A673 (cell line): ENCODE results near the gene LRRC2. TPM values are rescaled to one million over a fixed set of nuclear protein-coding genes. Genes with fewer than 3 reads are reported as not detected.

Source experiments
- BruUV-seq: library from RNA; stranded (reverse); fragments of 400-500 nt; replicated peaks from 2 replicates; lab custom pipeline; 2021; lab: Mats Ljungman, UMichigan
- CTCF ChIA-PET: fragments of 300-600 bp; sonication (Branson Sonifier 250); formaldehyde crosslinking; loops from one replicate; lab custom pipeline; 2022; ENCODE audit warnings: antibody characterized with exemption; lab: Charles Lee
- POLR2A ChIA-PET: fragments of 300-600 bp; sonication (Branson Sonifier 250); formaldehyde crosslinking; loops from one replicate; lab custom pipeline; 2022; ENCODE audit warnings: antibody characterized with exemption; ENCODE audit not compliant: low non-redundant PET; lab: Charles Lee
- DNase-seq: peaks from one replicate; pipeline ENCODE4 v3.0.0-alpha.2; 2015; ENCODE audit warnings: low spot score
- H3K27ac ChIP-seq: fragments of 200-600 bp; sonication (generic); 2 replicates; pipeline ENCODE4 v1.5.1; 2016; ENCODE audit warnings: mixed run types, low read depth, mild to moderate bottlenecking, mixed read lengths, antibody characterized with exemption, low read length; ENCODE audit not compliant: poor library complexity, severe bottlenecking
- H3K27me3 ChIP-seq: fragments of 200-600 bp; sonication (generic); replicated peaks from 2 replicates; pipeline ENCODE4 v1.6.1; 2017; ENCODE audit warnings: mixed run types, low read depth, mild to moderate bottlenecking, mixed read lengths, antibody characterized with exemption, low read length; ENCODE audit not compliant: insufficient read depth, poor library complexity
- H3K36me3 ChIP-seq: fragments of 200-600 bp; sonication (generic); 2 replicates; pipeline ENCODE4 v1.6.1; 2016; ENCODE audit warnings: mixed run types, mild to moderate bottlenecking, mixed read lengths, antibody characterized with exemption, low read length; ENCODE audit not compliant: insufficient read depth, poor library complexity, severe bottlenecking
- H3K4me1 ChIP-seq: fragments of 200-600 bp; sonication (generic); 2 replicates; pipeline ENCODE4 v1.6.1; 2017; ENCODE audit warnings: mixed run types, mild to moderate bottlenecking, mixed read lengths, antibody characterized with exemption, low read length; ENCODE audit not compliant: insufficient read depth, poor library complexity, severe bottlenecking
- H3K4me3 ChIP-seq: fragments of 200-600 bp; sonication (generic); 2 replicates; pipeline ENCODE4 v1.5.1; 2016; ENCODE audit warnings: low read depth, mixed run types, mild to moderate bottlenecking, mixed read lengths, low read length; ENCODE audit not compliant: poor library complexity, severe bottlenecking
- H3K9me3 ChIP-seq: fragments of 200-600 bp; sonication (generic); 2 replicates; pipeline ENCODE4 v1.6.1; 2016; ENCODE audit warnings: mixed run types, low read depth, mild to moderate bottlenecking, mixed read lengths, antibody characterized with exemption, low read length; ENCODE audit not compliant: poor library complexity, severe bottlenecking
- EZH2 ChIP-seq: fragments of 200-600 bp; sonication (generic); IDR thresholded peaks from 2 replicates; pipeline ENCODE4 v1.6.1; 2017; ENCODE audit warnings: borderline replicate concordance, low read depth, mild to moderate bottlenecking, mixed read lengths, antibody characterized with exemption, low read length; ENCODE audit not compliant: poor library complexity, severe bottlenecking
- intact Hi-C: fragments of 100-400 bp; cut with micrococcal nuclease; formaldehyde crosslinking; loops from one replicate; pipeline ENCODE4 v1.10.0; 2022; ENCODE audit not compliant: unreplicated experiment
- total RNA-seq: library from RNA; stranded (reverse); gene quantifications from 2 replicates; pipeline ENCODE4 v1.2.3, GENCODE V29; 2021
- TF ChIP-seq, protein P1 (sequence below): fragments of 300-800, 200-600 bp; sonication (generic); conservative IDR thresholded peaks from 2 replicates; pipeline ENCODE4 v1.5.1; 2017; ENCODE audit warnings: low read depth, mild to moderate bottlenecking, antibody characterized with exemption, low read length, moderate library complexity, mixed read lengths

The LRRC2 gene
- total RNA-seq, 1 experiment from 2014 or later: 0.28 TPM

DNA sequence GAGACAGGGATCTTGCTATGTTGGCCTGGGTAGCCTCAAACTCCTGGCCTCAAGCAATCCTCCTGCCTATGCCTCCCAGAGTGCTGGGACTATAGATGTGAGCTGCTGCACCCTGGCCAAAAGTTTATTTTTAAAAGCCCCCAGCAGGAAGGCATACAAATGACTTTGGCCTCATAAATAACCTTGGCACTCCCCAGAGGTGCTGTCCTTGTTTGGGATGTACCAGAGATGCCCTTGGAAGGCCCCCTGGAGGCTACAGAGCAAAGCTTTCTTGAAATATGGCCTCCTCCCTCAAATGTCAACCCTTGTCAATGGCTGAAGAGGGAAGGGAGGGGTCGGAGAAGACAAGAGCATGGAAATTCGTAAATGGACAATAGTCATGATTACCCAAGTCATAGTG lies 82.3 kb downstream of the LRRC2 start:
- Histone ChIP-seq H3K36me3 (no peaks in the 10 kb centered on the region), H3K27ac (no peak overlapping the region), H3K4me1 (no peaks in the 10 kb centered on the region), H3K27me3 (no peaks in the 10 kb centered on the region), H3K4me3 (no peak overlapping the region), H3K9me3 (no peaks in the 10 kb centered on the region)
- no peak for DNase-seq
- CTCF ChIA-PET: no interaction called here
- TF ChIP-seq EZH2: no peak
- TF ChIP-seq, protein P1, sequence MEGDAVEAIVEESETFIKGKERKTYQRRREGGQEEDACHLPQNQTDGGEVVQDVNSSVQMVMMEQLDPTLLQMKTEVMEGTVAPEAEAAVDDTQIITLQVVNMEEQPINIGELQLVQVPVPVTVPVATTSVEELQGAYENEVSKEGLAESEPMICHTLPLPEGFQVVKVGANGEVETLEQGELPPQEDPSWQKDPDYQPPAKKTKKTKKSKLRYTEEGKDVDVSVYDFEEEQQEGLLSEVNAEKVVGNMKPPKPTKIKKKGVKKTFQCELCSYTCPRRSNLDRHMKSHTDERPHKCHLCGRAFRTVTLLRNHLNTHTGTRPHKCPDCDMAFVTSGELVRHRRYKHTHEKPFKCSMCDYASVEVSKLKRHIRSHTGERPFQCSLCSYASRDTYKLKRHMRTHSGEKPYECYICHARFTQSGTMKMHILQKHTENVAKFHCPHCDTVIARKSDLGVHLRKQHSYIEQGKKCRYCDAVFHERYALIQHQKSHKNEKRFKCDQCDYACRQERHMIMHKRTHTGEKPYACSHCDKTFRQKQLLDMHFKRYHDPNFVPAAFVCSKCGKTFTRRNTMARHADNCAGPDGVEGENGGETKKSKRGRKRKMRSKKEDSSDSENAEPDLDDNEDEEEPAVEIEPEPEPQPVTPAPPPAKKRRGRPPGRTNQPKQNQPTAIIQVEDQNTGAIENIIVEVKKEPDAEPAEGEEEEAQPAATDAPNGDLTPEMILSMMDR: no peak
- POLR2A ChIA-PET: no interaction called here
- intact Hi-C loops: no loop called here
- BruUV-seq: no TSS peak

GRCh38 chr3:46482632-46483350 lies 83.3 kb downstream of the LRRC2 start:
- no TSS peak for BruUV-seq
- intact Hi-C loops: no loop called here
- Histone ChIP-seq H3K4me3 (no peak overlapping the region), H3K36me3 (no peaks in the 10 kb centered on the region), H3K4me1 (no peaks in the 10 kb centered on the region), H3K27ac (no peak overlapping the region), H3K27me3 (no peaks in the 10 kb centered on the region), H3K9me3 (no peaks in the 10 kb centered on the region)
- DNase-seq: no peak
- ChIA-PET CTCF (no interaction called here), POLR2A (no interaction called here)
- TF ChIP-seq, protein P1: no peak
- no peak for TF ChIP-seq EZH2

- POLR2A ChIA-PET: no interaction called here
- Histone ChIP-seq H3K9me3 (no peaks in the 10 kb centered on the region), H3K4me1 (no peaks in the 10 kb centered on the region), H3K36me3 (no peaks in the 10 kb centered on the region), H3K27me3 (no peaks in the 10 kb centered on the region), H3K4me3 (no peak overlapping the region), H3K27ac (no peak overlapping the region)
- intact Hi-C loops: no loop called here
- BruUV-seq: no TSS peak
- TF ChIP-seq, protein P1: no peak
- no peak for TF ChIP-seq EZH2
- no peak for DNase-seq
- CTCF ChIA-PET: no interaction called here
These were observed 84.5 kb downstream of the LRRC2 start for GRCh38 chr3:46481636-46482035.
